ENCODE results near the gene SMYD3. TPM values are rescaled to one million over a fixed set of nuclear protein-coding genes. Genes with fewer than 3 reads are reported as not detected.

The SMYD3 gene
- total RNA-seq, 2 experiments from 2014 or later, result 22.6 to 24.6 TPM

- no peak for ATAC-seq
- Mint-ChIP-seq H3K4me3 (no peak overlapping the region), H3K36me3 (ENCODE audit: low read depth) (no peaks in the 10 kb centered on the region), H3K9me3 (no peaks in the 10 kb centered on the region), H3K27ac (no peak overlapping the region), H3K4me1 (ENCODE audit: low read depth) (no peaks in the 10 kb centered on the region), H3K27me3 (no peaks in the 10 kb centered on the region)
- POLR2A ChIA-PET, result no interaction called here
- no peak for TF ChIP-seq CTCF (IDR thresholded peaks at IDR 0.05)
- intact Hi-C loops (cut with micrococcal nuclease), result no loop called here
- CTCF ChIA-PET, result interaction anchor here (0.8 kb wide), 1 partner anchor 31 kb away, joined by 3 read pairs; no protein-coding TSS in a partner anchor
- DNase-seq, result no peak
Measured at GRCh38 chr1:246160374-246160773, 346.7 kb downstream of the SMYD3 start.

- H3K4me1 Mint-ChIP-seq (ENCODE audit: low read depth), result no peaks in the 10 kb centered on the region
- TF ChIP-seq CTCF (IDR thresholded peaks at IDR 0.05), result no peak
- no peak for DNase-seq
- no peak overlapping the region for H3K4me3 Mint-ChIP-seq
- intact Hi-C loops (cut with micrococcal nuclease), result no loop called here
- no peaks in the 10 kb centered on the region for H3K9me3 Mint-ChIP-seq
- no peaks in the 10 kb centered on the region for H3K36me3 Mint-ChIP-seq (ENCODE audit: low read depth)
- no peak for ATAC-seq
- H3K27me3 Mint-ChIP-seq, result no peaks in the 10 kb centered on the region
- ChIA-PET CTCF (interaction anchor here (0.8 kb wide), 1 partner anchor 30 kb away, joined by 3 read pairs; no protein-coding TSS in a partner anchor), POLR2A (no interaction called here)
- H3K27ac Mint-ChIP-seq, result no peak overlapping the region
Measured at GRCh38 chr1:246159279-246160227, 347.5 kb downstream of the SMYD3 start.

- TF ChIP-seq CTCF (IDR thresholded peaks at IDR 0.05), result no peak
- H3K4me3 Mint-ChIP-seq, result no peak overlapping the region
- POLR2A ChIA-PET, result interaction anchor here (0.5 kb wide), 2 partner anchors 15 to 459 kb away, joined by 3 read pairs; no protein-coding TSS in a partner anchor
- ATAC-seq, result no peak
- CTCF ChIA-PET, result no interaction called here
- H3K36me3 Mint-ChIP-seq (ENCODE audit: low read depth), result no peaks in the 10 kb centered on the region
- no peak overlapping the region for H3K27ac Mint-ChIP-seq
- no peaks in the 10 kb centered on the region for H3K27me3 Mint-ChIP-seq
- H3K9me3 Mint-ChIP-seq, result no peaks in the 10 kb centered on the region
- H3K4me1 Mint-ChIP-seq (ENCODE audit: low read depth), result no peaks in the 10 kb centered on the region
- no peak for DNase-seq
- intact Hi-C loops (cut with micrococcal nuclease), result no loop called here
Measured at GRCh38 chr1:246158131-246158530, 348.9 kb downstream of the SMYD3 start.

GRCh38 chr1:246157516-246157915 is 349.6 kb downstream of the SMYD3 start:
- intact Hi-C loops (cut with micrococcal nuclease), result no loop called here
- TF ChIP-seq CTCF (IDR thresholded peaks at IDR 0.05), result no peak
- Mint-ChIP-seq H3K9me3 (no peaks in the 10 kb centered on the region), H3K27ac (no peak overlapping the region), H3K36me3 (ENCODE audit: low read depth) (no peaks in the 10 kb centered on the region), H3K4me3 (no peak overlapping the region), H3K4me1 (ENCODE audit: low read depth) (no peaks in the 10 kb centered on the region), H3K27me3 (no peaks in the 10 kb centered on the region)
- POLR2A ChIA-PET, result interaction anchor here (0.5 kb wide), 1 partner anchor 459 kb away, joined by 3 read pairs; no protein-coding TSS in a partner anchor
- DNase-seq (no peak), ATAC-seq (no peak)
- CTCF ChIA-PET, result no interaction called here

- Mint-ChIP-seq H3K27ac (no peak overlapping the region), H3K9me3 (no peaks in the 10 kb centered on the region), H3K36me3 (ENCODE audit: low read depth) (no peaks in the 10 kb centered on the region), H3K4me1 (ENCODE audit: low read depth) (no peaks in the 10 kb centered on the region), H3K4me3 (no peak overlapping the region), H3K27me3 (no peaks in the 10 kb centered on the region)
- POLR2A ChIA-PET, result no interaction called here
- intact Hi-C loops (cut with micrococcal nuclease), result no loop called here
- ATAC-seq, result no peak
- TF ChIP-seq CTCF (IDR thresholded peaks at IDR 0.05), result no peak
- DNase-seq, result no peak
- CTCF ChIA-PET, result no interaction called here
Measured at GRCh38 chr1:246156847-246157246, 350.2 kb downstream of the SMYD3 start.
